ENCODE results near the gene LAMA2.

- TF ChIP-seq, protein P1, sequence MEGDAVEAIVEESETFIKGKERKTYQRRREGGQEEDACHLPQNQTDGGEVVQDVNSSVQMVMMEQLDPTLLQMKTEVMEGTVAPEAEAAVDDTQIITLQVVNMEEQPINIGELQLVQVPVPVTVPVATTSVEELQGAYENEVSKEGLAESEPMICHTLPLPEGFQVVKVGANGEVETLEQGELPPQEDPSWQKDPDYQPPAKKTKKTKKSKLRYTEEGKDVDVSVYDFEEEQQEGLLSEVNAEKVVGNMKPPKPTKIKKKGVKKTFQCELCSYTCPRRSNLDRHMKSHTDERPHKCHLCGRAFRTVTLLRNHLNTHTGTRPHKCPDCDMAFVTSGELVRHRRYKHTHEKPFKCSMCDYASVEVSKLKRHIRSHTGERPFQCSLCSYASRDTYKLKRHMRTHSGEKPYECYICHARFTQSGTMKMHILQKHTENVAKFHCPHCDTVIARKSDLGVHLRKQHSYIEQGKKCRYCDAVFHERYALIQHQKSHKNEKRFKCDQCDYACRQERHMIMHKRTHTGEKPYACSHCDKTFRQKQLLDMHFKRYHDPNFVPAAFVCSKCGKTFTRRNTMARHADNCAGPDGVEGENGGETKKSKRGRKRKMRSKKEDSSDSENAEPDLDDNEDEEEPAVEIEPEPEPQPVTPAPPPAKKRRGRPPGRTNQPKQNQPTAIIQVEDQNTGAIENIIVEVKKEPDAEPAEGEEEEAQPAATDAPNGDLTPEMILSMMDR (IDR thresholded peaks at IDR 0.05; ENCODE audit: insufficient read depth, low read depth, low read length), result no peak
- no peak for TF ChIP-seq EZH2 (IDR thresholded peaks at IDR 0.05; ENCODE audit: insufficient read depth, low read length)
Measured at GRCh38 chr6:129351807-129352206, 468.9 kb downstream of the LAMA2 start.
